SK-N-SH (cell line): ENCODE measurements around the gene DHX29. TPM values are rescaled to one million over a fixed set of nuclear protein-coding genes. Genes with fewer than 3 reads are reported as not detected.
A peak's percentile ranks its signal among the peaks of the same experiment; 100 is the strongest.

Experiments used
- CTCF ChIA-PET: fragments of 300-600, 350-600 bp; formaldehyde crosslinking; extraction: SDS; loops from one replicate; lab custom pipeline; 2021; lab: Yijun Ruan, JAX
- POLR2A ChIA-PET: fragments of 350-600 bp; sonication (Branson Sonifier 250); formaldehyde crosslinking; extraction: SDS; loops from one replicate; lab custom pipeline; 2020; ENCODE audit warnings: antibody characterized with exemption, inconsistent platforms; lab: Yijun Ruan, JAX
- DNase-seq: peaks from one replicate; pipeline ENCODE4 v3.0.0; 2012
- H2AFZ ChIP-seq: fragments of 200-600 bp; sonication (generic); 2 replicates; pipeline ENCODE4 v1.8.1; 2016; ENCODE audit warnings: antibody characterized with exemption, mild to moderate bottlenecking, low read depth
- H3F3A ChIP-seq: fragments of 200-600 bp; sonication (generic); replicated peaks from 2 replicates; pipeline ENCODE3; 2016; ENCODE audit warnings: antibody characterized with exemption, mild to moderate bottlenecking; ENCODE audit not compliant: insufficient read depth
- H3K27ac ChIP-seq, 2 experiments: fragments of 200-500 bp in 1 of 2; fragments of 200-600 bp in 1 of 2; sonication (Bioruptor generic) in 1 of 2; sonication (generic), shearing (Covaris generic) in 1 of 2; 2 replicates each; pipeline versions ENCODE4 v1.5.1 to v1.6.1; 2014 to 2016; ENCODE audit warnings: low read depth in 2 of 2, inconsistent platforms in 1 of 2, low read length in 1 of 2, mild to moderate bottlenecking in 1 of 2, mixed read lengths in 1 of 2
- H3K27me3 ChIP-seq: fragments of 200-600 bp; sonication (generic), shearing (Covaris generic); 2 replicates; pipeline ENCODE4 v1.6.1; 2016; ENCODE audit warnings: mixed run types; ENCODE audit not compliant: insufficient read depth
- H3K36me3 ChIP-seq, 2 experiments: fragments of 200-500 bp in 1 of 2; fragments of 200-600 bp in 1 of 2; sonication (Bioruptor generic) in 1 of 2; sonication (generic) in 1 of 2; replicated peaks in 1 of 2; 2 replicates each; pipeline versions ENCODE3 to v1.5.1; 2014 to 2016; ENCODE audit warnings: low read length in 1 of 2, mild to moderate bottlenecking in 1 of 2; ENCODE audit not compliant: insufficient read depth in 2 of 2, control insufficient read depth in 1 of 2
- H3K4me1 ChIP-seq, 2 experiments: fragments of 200-500 bp in 1 of 2; fragments of 200-600 bp in 1 of 2; sonication (Bioruptor generic) in 1 of 2; sonication (generic), shearing (Covaris generic) in 1 of 2; 2 replicates each; pipeline versions ENCODE4 v1.5.1 to v1.6.1; 2014 to 2016; ENCODE audit warnings: low read depth in 1 of 2, low read length in 1 of 2, mixed run types in 1 of 2; ENCODE audit not compliant: insufficient read depth in 2 of 2, control insufficient read depth in 1 of 2
- H3K4me2 ChIP-seq: fragments of 200-600 bp; sonication (generic), shearing (Covaris generic); 2 replicates; pipeline ENCODE4 v1.6.1; 2017; ENCODE audit warnings: mixed run types
- H3K4me3 ChIP-seq, 2 experiments: fragments of 200-500 bp in 1 of 2; fragments of 200-600 bp in 1 of 2; sonication (Bioruptor generic) in 1 of 2; sonication (generic), shearing (Covaris generic) in 1 of 2; 2 replicates each; pipeline versions ENCODE4 v1.5.1 to v1.8.1; 2014 to 2016; ENCODE audit warnings: low read depth in 2 of 2, inconsistent platforms in 1 of 2, low read length in 1 of 2, mild to moderate bottlenecking in 1 of 2, mixed read lengths in 1 of 2, moderate library complexity in 1 of 2
- H3K79me2 ChIP-seq: fragments of 200-600 bp; sonication (generic); 2 replicates; pipeline ENCODE4 v1.8.1; 2017; ENCODE audit warnings: mild to moderate bottlenecking; ENCODE audit not compliant: insufficient read depth
- H3K9ac ChIP-seq: fragments of 200-600 bp; sonication (generic); 2 replicates; pipeline ENCODE4 v1.6.1; 2017; ENCODE audit warnings: mixed run types
- H3K9me2 ChIP-seq: fragments of 200-600 bp; sonication (generic); 2 replicates; pipeline ENCODE4 v1.6.1; 2017; ENCODE audit warnings: mixed run types
- H3K9me3 ChIP-seq: fragments of 200-600 bp; sonication (generic); 2 replicates; pipeline ENCODE4 v1.6.1; 2017; ENCODE audit warnings: mixed run types, mild to moderate bottlenecking, moderate library complexity
- H4K20me1 ChIP-seq: fragments of 200-600 bp; sonication (generic); 2 replicates; pipeline ENCODE4 v1.6.1; 2017; ENCODE audit warnings: mild to moderate bottlenecking, mixed run types; ENCODE audit not compliant: insufficient read depth
- CTCF ChIP-seq: fragments of 200-600 bp; sonication (generic); IDR thresholded peaks from 2 replicates; pipeline ENCODE4 v1.6.1; 2017; ENCODE audit warnings: antibody characterized with exemption, mild to moderate bottlenecking, moderate library complexity
- ELF1 ChIP-seq: IDR thresholded peaks from 2 replicates; pipeline ENCODE4 v1.4.0; 2012
- EP300 ChIP-seq, 2 experiments: IDR thresholded peaks; 2 replicates each; pipeline versions ENCODE4 v1.4.0 to v1.6.1; 2012; ENCODE audit warnings: borderline replicate concordance in 1 of 2, low read depth in 1 of 2, low read length in 1 of 2
- FOSL2 ChIP-seq: IDR thresholded peaks from 2 replicates; pipeline ENCODE4 v1.4.0; 2012; ENCODE audit warnings: low read depth, mild to moderate bottlenecking, moderate library complexity, borderline replicate concordance
- IRF3 ChIP-seq: fragments of 150-350 bp; IDR thresholded peaks from 2 replicates; pipeline ENCODE4 v1.6.1; 2016; ENCODE audit warnings: mild to moderate bottlenecking, low read depth, low read length
- MXI1 ChIP-seq: IDR thresholded peaks from 2 replicates; pipeline ENCODE4 v1.6.1; 2012; ENCODE audit warnings: mild to moderate bottlenecking, low read depth, low read length, improper control_type of control experiment
- NRF1 ChIP-seq: IDR thresholded peaks from 2 replicates; pipeline ENCODE4 v1.6.1; 2012; ENCODE audit warnings: low read depth, mild to moderate bottlenecking, low read length
- POLR2AphosphoS5 ChIP-seq: IDR thresholded peaks from 2 replicates; pipeline ENCODE4 v1.6.1; 2012; ENCODE audit warnings: low read depth, low read length
- RAD21 ChIP-seq: IDR thresholded peaks from 2 replicates; pipeline ENCODE4 v1.6.1; 2012; ENCODE audit warnings: mild to moderate bottlenecking, low read length
- REST ChIP-seq: IDR thresholded peaks from 2 replicates; pipeline ENCODE4 v1.6.1; 2012; ENCODE audit warnings: mild to moderate bottlenecking, low read depth, low read length, moderate library complexity
- RFX5 ChIP-seq: IDR thresholded peaks from 2 replicates; pipeline ENCODE4 v1.6.1; 2012; ENCODE audit warnings: mild to moderate bottlenecking, improper control_type of control experiment, low read length
- RXRA ChIP-seq: IDR thresholded peaks from 2 replicates; pipeline ENCODE4 v1.4.0; 2012; ENCODE audit warnings: low read depth, mild to moderate bottlenecking, borderline replicate concordance
- SMC3 ChIP-seq: IDR thresholded peaks from 2 replicates; pipeline ENCODE4 v1.6.1; 2012; ENCODE audit warnings: low read depth, low read length, improper control_type of control experiment
- TAF1 ChIP-seq: IDR thresholded peaks from 2 replicates; pipeline ENCODE4 v1.6.1; 2012; ENCODE audit warnings: low read depth, mild to moderate bottlenecking, low read length, moderate library complexity, borderline replicate concordance
- TCF12 ChIP-seq: IDR thresholded peaks from 2 replicates; pipeline ENCODE4 v1.4.0; 2012
- USF1 ChIP-seq: IDR thresholded peaks from 2 replicates; pipeline ENCODE4 v1.4.0; 2012; ENCODE audit warnings: low read depth, borderline replicate concordance
- USF2 ChIP-seq: fragments of 150-350 bp; IDR thresholded peaks from 2 replicates; pipeline ENCODE4 v1.6.1; 2017; ENCODE audit warnings: antibody characterized with exemption, low read length, low read depth, borderline replicate concordance
- YY1 ChIP-seq: IDR thresholded peaks from 2 replicates; pipeline ENCODE4 v1.4.0; 2012; ENCODE audit warnings: low read depth, mild to moderate bottlenecking
- WGBS: methylation state at CpG from one replicate; pipeline ENCODE4 v1.1.6; 2017; ENCODE audit warnings: low lambda C conversion rate; 5-methylcytosine and 5-hydroxymethylcytosine counted together
- polyA plus RNA-seq, 3 experiments: library from polyadenylated mRNA; depleted of rRNA; stranded (reverse); fragments of >200 nt; gene quantifications; 2 replicates each; pipeline ENCODE4 v1.2.3, GENCODE V29; 2012

DHX29 gene
- polyA plus RNA-seq, 1 of the 3 experiments (the other 2 are of a cell fraction) = 2.1 TPM

GRCh38 chr5:55307383-55308253, at the start of gene DHX29, which contains the start of gene MTREX (continued):
- TF ChIP-seq USF2 (no peak), RAD21 (no peak), NRF1 (no peak), TCF12 (0 out of 2 replicates have a peak, but pooled peaks have one; percentile 20), FOSL2 (no peak), IRF3 (no peak; the same call in 1 of the 2 replicates), EP300 (IDR thresholded peaks at IDR 0.05; ENCODE audit: borderline replicate concordance in 1 of 2, low read depth in 1 of 2, low read length in 1 of 2) (no peak), MXI1 (peak; percentile 84; the same call in 1 of the 2 replicates), RXRA (no peak), SMC3 (no peak), TAF1 (peak; percentile 95), POLR2AphosphoS5 (peak; percentile 81), REST (no peak), YY1 (peak; percentile 93)

GRCh38 chr5:55356896-55357295, 49.4 kb upstream of the DHX29 start:
- TF ChIP-seq RFX5 (no peak), CTCF (no peak), POLR2AphosphoS5 (no peak), USF1 (no peak), RXRA (no peak), ELF1 (no peak)
- no peaks in the 10 kb centered on the region for H3K79me2 ChIP-seq

More at GRCh38 chr5:55356896-55357295, 49.4 kb upstream of the DHX29 start:
- H2AFZ ChIP-seq = no peak overlapping the region
- H3F3A ChIP-seq = no peaks in the 10 kb centered on the region
- CTCF ChIA-PET = no interaction called here
- H3K4me2 ChIP-seq = no peak overlapping the region
- H3K36me3 ChIP-seq = peaks cover 63 to 70% of the 10 kb centered on the region in 2 experiments
- H3K9me3 ChIP-seq = no peaks in the 10 kb centered on the region
- no peak overlapping the region for H3K4me3 ChIP-seq
- H3K27ac ChIP-seq = no peak overlapping the region
- POLR2A ChIA-PET = no interaction called here
- H3K9me2 ChIP-seq = no peaks in the 10 kb centered on the region
- 80% methylated on average over 2 of the region's 4 CpGs for WGBS
- H3K9ac ChIP-seq = no peak overlapping the region
- no peaks in the 10 kb centered on the region for H3K4me1 ChIP-seq
- H4K20me1 ChIP-seq = no peaks in the 10 kb centered on the region
- no peak for DNase-seq
- H3K27me3 ChIP-seq = no peaks in the 10 kb centered on the region
